Activated CD8-positive, alpha-beta memory T cell treated with anti-CD3 and anti-CD28 coated beads for 1 hour (primary cell): ENCODE data around the gene C5orf58.
"Not testable (repeated sequence)": the region's sequence is repeated elsewhere in the genome, so short reads cannot be mapped to it uniquely, and the experiment has no call there.

Source experiments
- DNase-seq, 2 donors: peaks; one replicate each; pipeline ENCODE4 v3.0.0-alpha.2; 2020; ENCODE audit warnings: low read depth in 1 of 2; ENCODE audit errors: extremely low read depth in 1 of 2

C5orf58 gene

DNA sequence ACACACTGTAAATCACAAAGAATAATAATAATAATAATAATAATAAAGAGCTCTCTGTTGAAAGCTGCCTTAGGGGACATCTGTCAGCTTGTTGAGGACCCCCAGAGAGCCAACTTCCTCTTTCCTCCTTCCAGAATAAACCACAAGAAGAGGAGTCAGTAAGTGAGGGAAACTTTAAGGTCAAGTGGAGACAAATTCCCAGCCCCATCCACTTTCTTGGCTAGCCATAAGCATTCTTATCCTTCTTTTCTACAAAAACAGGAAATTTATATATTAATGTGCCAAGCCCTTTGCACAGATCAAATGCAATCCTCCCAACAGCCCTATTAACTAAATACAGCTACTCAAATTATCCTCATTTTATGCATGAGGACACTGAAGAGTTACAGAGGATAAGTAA lies 9.4 kb upstream of the C5orf58 start:
- no peak for DNase-seq

- DNase-seq: no peak
These were observed 8.9 kb upstream of the C5orf58 start for GRCh38 chr5:170223906-170224305.

- DNase-seq: peak; percentile 55 to 64
These were observed 7.3 kb upstream of the C5orf58 start for GRCh38 chr5:170225326-170226128.

- no peak for DNase-seq
These were observed 6.6 kb upstream of the C5orf58 start for GRCh38 chr5:170226129-170226615.

DNA sequence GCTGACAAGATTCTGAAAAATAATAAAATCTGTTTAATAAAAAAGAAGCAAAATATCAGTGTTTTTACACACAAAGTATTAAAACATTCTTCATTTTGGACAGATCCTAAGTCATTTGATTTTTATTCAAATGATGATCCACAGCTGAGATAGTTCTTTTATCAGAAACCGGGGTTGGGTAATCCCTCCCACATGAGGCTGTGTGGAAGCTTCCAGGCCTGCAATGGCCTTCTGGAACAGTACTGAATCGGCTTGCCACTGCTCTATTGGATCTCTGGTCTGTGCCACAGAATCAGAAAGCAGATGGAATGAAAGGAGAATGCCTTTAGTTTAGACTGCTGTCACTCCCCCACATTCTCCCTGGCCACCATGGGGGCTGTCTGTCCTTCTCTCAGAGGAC lies 6.1 kb upstream of the C5orf58 start:
- DNase-seq: no peak

DNA sequence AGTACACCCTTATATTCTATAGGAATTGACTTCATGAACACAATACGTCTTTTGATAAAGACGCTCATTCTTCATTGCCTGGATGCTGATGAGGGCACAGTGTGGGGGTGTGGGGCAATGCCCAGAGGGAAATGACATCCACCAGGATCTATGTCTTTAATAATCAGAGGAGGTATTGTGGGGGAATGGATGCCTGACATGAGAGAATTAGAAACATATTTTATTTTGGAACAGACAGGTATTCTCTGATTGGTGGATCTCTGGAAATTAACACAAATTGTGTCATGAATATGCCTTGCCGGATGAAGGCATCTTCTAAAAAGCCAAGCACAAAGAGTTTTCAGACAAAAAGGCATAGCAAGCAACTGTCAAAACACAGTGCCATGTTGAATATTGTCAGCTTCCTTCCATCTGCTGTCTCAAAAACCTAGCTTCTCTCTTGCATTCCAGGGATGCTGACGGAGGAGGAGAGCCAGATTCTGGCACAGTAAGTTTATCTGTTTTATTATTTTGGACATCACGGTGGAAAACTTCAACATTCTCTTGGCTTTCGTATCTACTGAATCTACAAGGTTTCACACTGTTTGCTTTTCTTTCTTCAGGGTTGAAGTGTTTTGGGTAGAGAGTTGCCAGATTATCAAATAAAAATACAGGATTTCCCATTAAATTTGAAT lies 3.9 kb upstream of the C5orf58 start:
- DNase-seq: no peak

- no peak for DNase-seq
These were observed 640 bp downstream of the C5orf58 start for GRCh38 chr5:170233358-170233892.

DNA sequence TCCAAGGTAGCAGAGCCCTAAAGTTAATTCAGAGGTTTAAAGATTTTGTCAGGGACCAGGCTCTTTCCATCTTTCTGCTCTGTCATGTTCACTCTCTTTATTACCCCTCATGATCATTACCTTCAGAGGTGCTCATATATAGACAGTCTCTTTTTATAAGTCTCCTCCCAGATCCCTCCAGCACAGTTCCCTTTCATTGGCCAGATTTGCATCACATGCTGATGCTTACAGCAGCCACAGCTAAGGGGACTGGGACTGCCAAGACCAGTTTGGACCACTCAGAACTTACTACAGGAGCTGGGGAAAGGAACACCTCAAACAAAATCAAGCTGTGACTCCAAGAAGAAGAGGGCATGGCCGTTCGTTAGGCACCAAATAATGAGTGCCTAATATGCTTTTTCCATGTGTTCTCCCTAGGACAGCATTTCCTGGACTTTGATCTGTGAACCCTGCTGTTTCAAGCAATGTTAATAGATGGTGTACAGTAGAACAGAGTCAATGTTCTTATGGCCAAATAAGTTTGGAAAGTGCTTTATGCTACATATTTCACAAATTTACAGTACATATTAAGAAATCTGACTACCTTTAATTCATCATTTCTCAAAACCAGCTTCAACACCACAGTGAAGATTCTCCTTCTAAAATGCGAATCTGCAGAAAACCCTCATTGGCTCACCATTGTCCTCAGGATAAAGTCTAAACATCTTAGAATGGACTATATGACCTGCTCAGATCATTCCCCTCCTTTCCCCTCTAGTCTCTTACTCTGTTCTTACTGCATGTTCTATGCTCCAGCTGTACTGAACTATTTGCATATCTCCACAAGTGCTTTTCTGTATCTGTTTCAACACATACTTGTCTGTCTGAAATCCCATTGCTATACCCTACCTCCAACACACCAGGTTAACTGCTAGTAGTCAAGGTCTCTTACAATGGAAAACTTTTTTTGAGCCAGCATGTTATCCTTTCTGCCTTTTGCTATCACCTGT lies 3.4 kb downstream of the C5orf58 start:
- DNase-seq: no peak

DNA sequence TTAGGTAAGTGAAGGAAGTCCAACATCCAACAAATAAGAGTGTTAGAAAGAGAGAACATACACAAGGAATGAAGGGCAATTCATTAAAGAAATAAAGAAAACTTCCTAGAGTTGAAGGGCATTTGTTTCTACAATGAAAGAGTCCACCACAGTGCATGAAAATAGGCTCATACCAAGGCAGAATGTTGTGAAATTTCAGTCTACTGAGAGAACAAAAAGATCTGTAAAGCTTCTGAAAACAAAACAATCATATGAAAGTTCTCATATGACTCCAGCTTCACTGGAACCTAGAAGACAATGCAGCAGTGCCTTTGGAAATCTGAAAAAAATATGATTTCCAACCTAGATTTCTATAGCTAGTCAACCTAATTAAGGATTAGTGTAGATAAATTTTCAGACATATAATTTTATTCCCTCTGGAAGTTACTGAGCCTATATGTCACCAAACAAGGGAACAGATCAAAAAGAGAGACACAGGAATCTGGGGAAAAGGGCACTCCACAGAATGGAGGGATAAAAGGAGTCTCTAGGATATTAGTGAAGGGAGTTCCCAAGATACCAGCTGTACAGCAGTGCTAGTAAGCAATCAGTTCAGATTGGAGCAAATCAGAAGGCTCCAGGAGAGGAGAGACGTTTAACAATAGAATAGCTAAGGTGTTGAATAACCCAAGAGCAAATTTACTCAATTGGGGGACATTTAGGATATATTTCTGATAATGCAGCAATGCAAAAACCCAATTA lies 5.8 kb downstream of the C5orf58 start:
- no peak for DNase-seq

DNA sequence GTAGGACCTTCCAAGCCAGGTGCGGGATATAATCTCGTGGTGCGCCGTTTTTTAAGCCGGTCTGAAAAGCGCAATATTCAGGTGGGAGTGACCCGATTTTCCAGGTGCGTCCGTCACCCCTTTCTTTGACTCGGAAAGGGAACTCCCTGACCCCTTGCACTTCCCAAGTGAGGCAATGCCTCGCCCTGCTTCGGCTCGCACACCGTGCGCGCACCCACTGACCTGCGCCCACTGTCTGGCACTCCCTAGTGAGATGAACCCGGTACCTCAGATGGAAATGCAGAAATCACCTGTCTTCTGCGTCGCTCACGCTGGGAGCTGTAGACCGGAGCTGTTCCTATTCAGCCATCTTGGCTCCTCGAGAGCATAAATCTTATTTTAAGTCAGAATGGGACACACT lies 12.7 kb downstream of the C5orf58 start:
- DNase-seq: not testable (repeated sequence)

GRCh38 chr5:170246126-170246870 lies 13.5 kb downstream of the C5orf58 start:
- no peak for DNase-seq

DNA sequence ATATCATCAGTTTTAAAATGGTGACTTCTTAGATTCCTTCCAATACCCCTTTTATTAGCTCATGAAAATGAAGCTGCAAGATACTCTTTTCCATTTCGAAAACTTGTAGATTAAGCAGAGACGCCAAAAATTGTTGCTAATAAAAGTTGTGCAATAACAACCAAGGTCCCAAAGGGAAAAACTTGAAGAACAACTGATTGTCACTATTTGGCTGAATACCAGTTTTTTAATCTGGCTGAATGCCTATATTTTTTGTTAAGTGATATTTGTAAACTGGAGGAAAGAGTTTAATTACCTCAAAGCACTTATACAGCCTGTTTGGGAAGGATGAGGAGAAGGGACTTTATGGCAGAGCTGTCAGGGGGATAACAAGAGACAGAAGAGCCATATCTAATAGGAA lies 14.6 kb downstream of the C5orf58 start:
- no peak for DNase-seq

DNA sequence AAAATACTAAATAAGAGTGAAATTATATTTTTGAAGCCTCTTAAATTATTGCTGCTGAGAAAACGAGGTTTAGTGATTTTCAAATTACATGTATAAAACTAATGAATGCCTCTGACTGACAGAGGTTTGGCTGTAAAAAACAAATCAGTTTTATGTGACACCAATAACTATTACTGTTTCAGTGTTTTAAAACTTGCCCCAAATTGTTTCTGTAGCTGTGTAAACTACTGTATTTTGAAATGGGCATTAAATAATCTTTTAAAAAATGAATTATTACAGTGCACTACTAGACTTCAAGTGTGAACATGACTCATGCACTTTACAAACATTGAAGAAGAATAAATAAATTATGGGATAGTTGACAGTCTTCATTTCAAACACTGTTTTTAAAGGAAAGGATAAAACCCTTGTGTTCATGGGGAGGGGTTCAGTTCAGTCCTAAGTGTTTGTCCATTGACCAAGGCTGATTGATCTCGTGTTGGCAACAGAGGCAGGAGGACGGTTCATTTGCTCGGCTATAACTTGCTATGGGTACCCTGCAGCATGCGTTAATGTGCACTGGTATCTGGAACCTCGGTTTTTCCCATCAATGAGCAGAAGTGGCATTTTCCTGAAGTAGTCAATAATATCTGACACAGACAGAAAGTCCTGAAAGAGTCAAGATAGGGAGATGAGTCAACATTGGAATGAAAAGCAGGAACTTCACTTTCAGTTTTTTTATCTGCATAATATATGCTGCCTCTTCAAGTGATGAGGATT lies 15.6 kb downstream of the C5orf58 start:
- no peak for DNase-seq

DNA sequence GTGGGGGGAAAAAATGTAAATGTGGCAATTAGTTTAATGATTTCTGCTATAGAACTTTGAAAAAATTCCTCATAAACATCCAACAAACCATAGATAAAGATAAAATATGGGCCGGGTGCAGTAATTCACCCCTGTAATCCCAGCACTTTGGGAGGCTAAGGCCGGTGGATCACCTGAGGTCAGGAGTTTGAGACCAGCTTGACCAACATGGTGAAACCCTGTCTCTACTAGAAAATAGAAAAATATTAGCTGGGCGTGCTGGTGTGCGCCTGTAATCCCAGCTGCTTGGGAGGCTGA lies 16.1 kb downstream of the C5orf58 start:
- not testable (repeated sequence) for DNase-seq

GRCh38 chr5:170249355-170249754 lies 16.6 kb downstream of the C5orf58 start:
- no peak for DNase-seq

DNA sequence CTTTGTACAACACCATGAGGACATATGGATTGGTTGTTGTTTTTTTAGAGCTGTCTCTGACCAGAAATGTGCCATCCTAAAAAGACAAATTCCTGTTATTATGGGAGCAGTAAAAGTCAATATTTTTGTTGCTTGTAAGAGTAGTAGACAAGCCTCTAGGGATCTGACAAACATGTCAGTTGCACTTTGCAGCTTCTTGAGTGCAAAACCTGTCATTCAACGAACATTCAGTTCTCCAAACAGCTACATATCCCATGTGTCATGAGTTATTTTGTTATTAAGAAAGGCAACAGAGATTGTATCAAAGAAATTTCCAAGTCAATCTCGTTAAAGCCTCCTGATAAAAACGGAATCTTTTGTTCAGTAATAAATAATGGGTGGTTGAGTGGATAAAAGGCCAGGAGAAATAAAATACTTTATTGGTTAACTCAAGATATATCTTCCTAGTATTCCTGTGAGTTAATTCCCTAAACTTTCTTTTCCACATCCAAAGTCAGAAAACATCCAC lies 18.1 kb downstream of the C5orf58 start:
- no peak for DNase-seq

- no peak for DNase-seq
These were observed 18.7 kb downstream of the C5orf58 start for GRCh38 chr5:170251462-170251861.

GRCh38 chr5:170252109-170252508 lies 19.3 kb downstream of the C5orf58 start:
- no peak for DNase-seq
